ENCODE measurements around the gene TTC17.

Gene TTC17

DNA sequence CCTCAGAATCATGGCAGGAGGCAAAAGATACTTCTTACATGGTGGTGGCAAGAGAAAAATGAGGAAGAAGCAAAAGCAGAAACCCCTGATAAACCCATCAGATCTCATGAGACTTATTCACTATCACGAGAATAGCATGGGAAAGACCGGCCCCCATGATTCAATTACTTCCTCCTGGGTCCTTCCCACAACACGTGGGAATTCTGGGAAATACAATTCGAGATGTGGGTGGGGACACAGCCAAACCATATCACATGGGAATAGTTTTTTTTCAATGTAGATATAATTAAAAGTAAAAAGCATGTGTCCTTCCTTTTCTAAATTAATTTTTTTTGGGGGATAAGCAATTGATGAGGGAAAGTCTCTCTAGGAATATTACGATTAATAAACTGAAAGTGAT is 118.8 kb downstream of the TTC17 start:
- peak; percentile 16 to 42 for DNase-seq

DNA sequence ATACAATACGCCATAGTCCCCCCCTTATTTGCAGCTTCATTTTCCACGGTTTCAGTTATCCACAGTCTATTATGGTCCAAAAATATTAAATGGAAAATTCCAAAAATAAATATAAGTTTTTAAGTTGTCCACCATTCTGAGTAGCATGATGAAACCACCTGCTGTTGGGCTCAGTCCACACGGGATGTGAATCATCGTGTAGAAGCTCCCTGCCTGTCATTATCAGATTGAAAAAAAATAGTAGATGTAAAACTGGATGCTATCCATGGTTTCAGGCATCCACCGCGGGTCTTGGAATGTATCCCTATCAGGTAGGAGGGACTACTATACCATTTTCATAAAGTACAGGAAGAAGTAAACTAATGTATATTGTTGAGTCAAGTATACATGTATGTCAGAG is 127.4 kb downstream of the TTC17 start:
- DNase-seq: no peak

- no peak for DNase-seq
These were observed 131.2 kb downstream of the TTC17 start for GRCh38 chr11:43489869-43490465.

DNA sequence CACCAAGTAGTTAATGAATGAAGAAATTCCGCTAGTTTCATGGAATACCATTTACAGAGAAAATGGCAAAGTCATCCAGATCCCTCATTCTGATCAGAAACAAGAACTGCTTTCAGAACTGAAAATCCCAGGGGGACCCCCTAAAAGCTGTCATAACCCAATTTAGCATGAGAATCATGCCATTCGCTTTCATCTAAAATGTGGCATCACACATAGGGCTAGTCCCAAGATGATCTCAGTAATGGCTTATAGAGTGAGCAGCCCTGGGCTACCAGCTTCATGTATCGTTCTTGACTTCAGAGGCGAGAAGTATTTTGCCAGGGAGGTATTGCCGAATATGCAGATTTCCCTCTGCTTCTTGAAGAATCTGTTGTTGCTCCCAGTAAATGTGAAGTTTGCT is 134.0 kb downstream of the TTC17 start:
- no peak for DNase-seq

DNA sequence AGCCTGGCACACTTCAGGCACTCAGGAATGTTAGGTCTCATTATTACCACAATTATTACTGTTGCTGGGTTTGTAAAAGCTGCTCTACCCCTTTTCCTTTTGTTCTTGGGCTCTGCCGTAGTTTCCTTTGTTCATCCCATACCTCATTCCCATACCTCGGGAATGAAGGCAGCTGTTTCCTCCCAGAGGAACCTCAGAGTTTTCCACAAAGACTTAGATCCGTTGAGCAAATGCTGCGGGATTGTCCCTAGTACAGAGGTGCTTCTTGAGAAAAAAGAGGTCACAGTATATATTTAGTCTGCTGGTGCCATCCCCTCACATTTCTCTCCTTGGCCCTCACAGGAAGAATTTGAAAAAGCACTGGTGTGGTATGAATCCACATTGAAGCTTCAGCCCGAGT is 134.7 kb downstream of the TTC17 start:
- no peak for DNase-seq

GRCh38 chr11:43497144-43497543 is 138.4 kb downstream of the TTC17 start:
- no peak for DNase-seq

DNA sequence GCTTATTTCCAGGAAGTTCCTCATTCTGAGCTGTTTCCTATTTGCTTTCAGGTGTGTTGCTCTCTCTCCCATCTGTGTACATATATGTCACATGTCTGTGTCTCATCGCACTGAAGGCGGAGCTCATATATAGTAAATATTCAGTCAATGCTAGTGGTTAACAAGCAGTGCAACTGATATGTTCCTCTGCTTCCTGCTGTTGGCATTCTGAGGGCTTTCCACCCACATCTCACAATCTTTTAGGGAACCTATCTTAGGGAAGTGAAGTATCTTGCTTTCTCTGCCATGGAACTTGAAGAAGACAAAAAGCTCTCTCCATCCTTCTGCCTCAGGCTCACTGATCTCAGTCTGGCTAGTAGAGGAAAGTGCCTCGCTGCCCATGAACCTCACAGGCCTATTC is 139.8 kb downstream of the TTC17 start:
- DNase-seq: peak; percentile 42

DNA sequence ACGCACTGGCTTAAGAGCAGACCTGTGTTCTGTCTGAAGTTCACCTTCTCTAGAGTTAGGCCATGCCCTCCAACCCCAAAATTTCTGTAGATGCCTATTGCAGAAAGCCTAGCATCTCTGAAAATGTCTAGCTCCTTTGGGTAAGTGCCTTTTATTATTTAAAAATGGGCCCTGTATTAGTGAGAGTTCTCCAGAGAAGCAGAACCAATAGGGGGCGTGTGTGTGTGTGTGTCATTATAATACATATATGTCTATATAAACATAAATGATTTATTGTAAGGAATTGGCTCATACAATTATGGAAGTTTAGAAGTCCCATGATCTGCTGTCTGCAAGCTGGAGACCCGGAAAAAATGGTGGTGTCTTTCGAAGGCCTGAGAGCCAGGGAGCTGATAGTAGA is 144.7 kb downstream of the TTC17 start:
- DNase-seq: no peak

DNA sequence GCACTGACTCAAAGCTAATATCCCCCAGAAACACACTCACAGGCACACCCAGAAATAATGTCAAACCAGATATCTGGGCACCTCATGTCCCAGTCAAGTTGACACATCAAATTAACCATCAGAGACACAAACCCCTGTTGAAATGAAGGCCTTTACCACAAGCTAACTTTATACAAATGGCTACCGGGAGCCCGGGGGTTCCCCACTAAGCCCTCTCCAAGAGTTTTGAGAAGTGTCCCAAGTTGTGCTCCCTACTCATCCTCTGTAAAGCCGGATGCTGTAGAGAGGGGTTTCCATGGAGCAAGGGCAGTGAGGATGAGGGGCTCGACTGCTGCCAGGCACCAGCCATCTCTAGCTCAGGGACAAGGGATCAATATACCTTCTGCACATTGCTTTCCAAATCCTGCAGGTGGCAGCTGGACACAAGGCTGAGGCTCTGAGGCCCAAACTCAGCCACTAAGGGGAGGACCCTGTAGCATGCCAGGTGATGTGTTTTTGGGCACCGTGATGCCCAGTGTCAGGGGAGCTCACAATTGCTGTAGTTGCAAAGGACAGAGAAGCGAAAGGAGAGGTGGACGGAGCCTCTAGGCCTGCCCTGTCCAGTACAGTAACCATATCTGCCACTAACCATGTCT is 145.7 kb downstream of the TTC17 start:
- no peak for DNase-seq

GRCh38 chr11:43505171-43505570 is 146.5 kb downstream of the TTC17 start:
- DNase-seq: no peak

- no peak for DNase-seq
These were observed 148.5 kb downstream of the TTC17 start for GRCh38 chr11:43507171-43507570.

DNA sequence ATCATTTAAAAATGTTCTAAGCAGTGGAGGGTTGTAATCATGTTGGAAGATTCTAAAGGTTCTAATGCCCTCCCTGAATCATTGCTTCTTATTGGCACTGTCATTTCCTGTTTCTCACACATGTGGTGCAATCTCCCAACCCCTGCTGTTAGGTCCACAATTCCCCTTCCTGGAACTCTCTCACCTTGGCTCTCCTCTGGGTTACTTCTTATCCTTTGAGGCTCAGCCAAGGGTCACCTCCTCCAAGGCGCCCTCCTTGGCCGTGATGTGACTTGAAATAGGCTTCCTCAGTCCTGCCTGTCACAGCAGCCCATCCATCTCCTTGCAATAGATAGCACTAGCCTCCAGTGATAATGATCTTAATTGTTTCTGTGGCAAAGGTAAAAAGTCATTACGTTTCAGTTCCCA is 149.8 kb downstream of the TTC17 start:
- DNase-seq: peak in 1 of 2 donors; percentile 8

GRCh38 chr11:43511959-43512358 is 153.2 kb downstream of the TTC17 start:
- no peak for DNase-seq

DNA sequence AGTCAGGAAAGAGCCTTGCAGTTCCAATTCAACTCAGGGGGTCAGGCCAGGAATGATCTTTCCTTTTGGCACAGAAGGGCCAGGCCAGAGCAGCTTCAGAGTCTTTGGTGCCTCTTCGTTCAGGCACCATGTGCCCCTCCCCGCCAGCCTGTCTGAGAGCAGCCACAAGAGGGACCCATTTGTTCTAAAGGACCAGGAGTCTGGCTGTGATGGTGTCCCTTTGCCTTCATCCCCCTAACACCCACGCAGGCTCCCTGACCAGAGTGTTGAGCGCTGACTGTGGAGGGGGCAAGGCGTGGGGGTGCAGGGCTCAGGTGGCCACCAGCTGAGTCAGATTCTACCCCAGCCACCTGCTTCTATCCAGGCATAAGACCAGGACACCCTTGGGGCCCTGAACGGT is 156.4 kb downstream of the TTC17 start:
- no peak for DNase-seq

GRCh38 chr11:43516316-43516850 is 157.7 kb downstream of the TTC17 start:
- no peak for DNase-seq

DNA sequence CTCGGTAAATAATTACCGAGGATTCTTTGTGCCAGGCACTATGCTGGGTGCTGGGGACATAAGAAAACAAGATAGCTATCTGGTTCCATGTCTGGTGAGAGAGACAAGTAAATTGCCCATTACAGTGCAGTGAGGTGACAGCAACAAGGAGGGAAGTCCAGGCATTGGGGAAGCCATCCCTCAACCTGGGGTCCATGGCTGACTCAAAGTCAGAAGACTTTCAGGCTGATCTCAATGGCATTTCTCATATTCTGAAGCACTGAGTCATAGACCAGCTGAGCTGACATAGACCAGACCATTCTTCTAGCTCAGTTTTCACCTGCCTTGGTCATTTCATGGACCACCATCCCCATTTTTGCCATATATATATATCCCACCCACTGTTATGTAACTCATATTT is 158.8 kb downstream of the TTC17 start:
- peak in 1 of 2 donors; percentile 22 for DNase-seq

DNA sequence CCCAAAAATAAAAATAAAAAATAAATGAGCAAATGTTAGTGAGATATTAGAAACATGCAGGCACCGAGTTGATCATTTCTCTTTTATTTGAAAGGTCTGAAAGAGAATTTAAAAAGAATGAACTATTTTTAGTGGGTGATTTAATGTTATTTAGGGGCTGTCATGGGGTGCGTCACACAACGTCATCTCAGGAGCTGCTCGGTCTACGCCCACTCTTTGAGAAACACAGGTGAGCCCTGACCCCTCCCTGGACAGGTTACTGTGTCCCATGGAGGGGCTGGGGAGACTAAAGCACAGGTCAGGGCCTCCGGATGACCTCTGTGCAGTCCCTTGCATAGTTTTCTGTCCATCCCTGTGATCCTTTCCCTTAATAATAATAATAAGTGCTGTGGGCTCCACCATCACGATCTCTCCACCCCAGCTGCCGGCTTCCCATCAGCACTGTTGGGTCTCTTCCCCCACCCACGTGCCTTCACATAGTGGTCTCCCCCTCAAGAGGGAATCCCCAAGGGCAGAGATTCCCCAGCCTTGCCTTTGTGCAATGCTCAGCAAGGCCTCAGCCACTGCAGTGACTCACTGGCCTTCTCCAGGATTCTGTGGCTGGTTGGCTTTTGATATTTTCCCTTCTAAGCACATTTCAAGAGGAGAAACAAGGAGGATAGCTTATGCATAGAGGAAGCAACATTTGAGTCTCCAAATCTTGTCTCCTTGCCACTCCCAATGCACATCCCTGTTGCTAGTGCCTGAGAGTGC is 159.9 kb downstream of the TTC17 start:
- peak in 1 of 2 donors; percentile 47 for DNase-seq

GRCh38 chr11:43521471-43521870 is 162.8 kb downstream of the TTC17 start:
- DNase-seq: no peak

DNA sequence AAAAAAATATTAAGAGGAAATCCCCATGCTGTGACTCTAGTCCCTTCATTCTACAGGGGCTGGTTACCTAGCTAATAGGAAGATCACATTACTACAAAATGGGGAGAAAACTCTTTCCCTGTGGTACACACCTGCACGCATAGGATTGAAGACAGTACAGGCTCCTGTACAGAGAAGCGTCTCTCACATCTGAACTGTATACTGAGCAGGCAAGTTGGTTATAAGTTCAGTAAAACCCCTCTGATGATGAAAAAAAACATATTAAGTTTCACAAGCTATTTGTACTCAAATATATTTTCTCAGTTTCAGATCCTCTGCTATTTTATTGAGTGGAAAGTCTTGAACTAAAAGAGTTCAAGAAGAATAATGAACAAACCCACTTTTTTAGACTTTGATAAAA is 164.9 kb downstream of the TTC17 start:
- DNase-seq: no peak

DNA sequence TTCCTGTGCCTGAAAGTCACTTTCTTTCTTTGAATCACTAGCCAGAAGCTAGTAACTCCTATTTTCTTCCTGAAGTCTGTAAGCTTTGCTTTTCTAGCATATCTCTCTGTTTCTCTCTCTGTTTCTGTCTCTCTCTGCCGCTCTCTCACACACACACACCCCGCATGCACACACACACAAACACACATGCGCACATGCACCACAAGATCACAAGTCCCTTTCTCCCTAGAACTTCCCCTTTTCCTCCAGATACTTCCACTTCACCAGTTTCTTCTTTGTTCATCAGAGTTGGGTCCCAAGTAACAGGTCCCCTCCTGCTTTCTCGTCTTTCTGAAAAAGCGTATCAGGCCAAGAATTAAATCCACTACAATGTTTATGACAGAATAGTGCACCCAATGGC is 173.3 kb downstream of the TTC17 start:
- DNase-seq: peak in 1 of 2 donors; percentile 2

DNA sequence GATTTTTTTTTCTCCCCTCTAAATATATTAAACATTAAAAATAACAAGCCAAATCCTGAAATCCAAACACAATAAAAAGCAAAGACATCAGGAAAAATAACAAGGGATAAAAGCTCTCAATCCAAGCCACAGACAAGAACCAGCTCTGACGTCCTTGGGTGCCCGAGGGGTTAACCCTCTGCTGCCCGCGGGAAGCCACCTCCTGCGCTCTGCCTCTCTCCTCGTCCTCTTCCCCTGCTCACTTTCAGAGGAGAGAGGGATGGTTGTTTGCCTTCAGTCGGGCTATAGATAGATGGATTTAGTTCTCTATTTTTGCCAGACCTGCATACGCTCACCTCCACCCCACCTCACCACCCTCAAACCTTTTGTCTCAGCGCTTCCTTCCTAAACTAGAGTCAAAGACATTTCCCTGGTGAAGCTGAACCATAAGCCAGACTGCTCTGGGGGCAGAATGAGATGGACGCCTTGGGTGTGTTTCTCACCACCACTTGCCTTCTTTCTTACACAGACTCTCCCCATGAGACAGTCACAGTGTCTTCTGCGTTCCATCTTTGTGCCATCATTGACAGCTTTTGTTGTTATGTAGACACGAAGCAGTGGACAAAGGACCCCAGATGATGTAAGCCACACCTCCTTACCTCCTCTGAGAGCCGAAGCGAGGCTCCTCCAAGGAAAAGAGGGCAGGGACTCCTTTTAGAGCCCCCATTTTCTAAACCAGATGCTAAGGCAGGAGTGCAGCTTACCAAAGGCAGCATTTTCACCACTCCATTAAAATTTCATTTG is 179.3 kb downstream of the TTC17 start:
- no peak for DNase-seq

DNA sequence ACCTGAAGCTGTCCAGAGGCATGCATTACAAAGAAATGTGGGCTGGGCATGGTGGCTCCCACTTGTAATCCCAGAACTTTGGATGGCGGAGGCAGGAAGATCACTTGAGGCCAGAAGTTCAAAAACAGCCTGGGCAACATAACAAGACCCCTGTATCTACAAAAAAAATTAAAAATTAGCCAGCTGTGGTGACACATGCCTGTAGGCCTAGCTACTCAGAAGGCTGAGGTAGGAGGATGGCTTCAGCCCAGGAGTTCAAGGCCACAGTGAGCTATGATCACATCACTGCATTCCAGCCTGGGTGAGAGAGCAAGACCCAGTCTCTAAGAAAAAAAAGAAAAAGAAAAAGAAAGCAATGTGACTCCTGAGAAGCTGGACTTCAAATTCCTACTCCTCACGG is 183.3 kb downstream of the TTC17 start:
- no peak for DNase-seq

Measured in inflammatory macrophage treated with lipopolysaccharide for 1 hour (primary cell).